T-helper 22 cell (primary cell): ENCODE measurements around the gene TMEM145.
"Not testable (repeated sequence)": the region's sequence is repeated elsewhere in the genome, so short reads cannot be mapped to it uniquely, and the experiment has no call there.

Experiments
- DNase-seq: peaks from one replicate; pipeline ENCODE4 v3.0.0-alpha.2; 2020; ENCODE audit warnings: low read depth

Gene TMEM145

DNA sequence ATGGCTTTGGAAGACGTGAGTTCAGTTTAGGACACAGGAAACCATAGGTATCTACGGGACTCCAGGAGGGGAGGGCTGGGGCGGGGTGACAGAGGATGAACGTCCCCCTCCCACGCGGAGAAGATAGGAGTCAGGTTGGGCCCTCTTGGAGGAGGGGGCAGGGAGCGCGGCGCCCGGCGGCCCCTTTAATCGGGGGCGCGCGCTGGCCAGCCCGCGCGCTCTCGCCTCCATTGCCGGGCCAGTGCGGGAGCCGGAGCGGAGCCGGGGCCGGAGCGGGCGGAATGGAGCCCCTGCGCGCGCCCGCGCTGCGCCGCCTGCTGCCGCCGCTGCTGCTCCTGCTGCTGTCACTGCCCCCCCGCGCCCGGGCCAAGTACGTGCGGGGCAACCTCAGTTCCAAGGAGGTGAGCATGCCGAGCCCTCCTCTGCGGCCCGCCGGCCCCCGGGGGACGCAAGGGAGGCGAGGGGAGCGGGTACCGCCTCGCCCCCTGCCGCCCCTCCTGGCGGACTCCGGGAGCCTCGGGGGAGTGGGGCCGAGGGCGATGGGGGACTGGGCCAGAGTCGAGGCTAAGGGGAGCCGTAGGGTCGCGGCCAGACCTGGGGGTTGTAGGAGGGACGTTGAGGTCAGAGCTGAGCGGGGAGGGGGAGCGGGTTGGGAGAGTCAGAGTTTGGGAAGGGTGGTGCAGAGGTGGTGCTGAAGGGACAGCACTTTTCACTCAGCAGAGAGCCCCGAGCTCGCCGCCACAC lies at the start of gene TMEM145:
Gene TMEM145, plus strand, starts transcription at position 214 of the 744 bp plus-strand sequence. Its CDS starts 68 bp downstream, at position 282.
- no peak for DNase-seq

DNA sequence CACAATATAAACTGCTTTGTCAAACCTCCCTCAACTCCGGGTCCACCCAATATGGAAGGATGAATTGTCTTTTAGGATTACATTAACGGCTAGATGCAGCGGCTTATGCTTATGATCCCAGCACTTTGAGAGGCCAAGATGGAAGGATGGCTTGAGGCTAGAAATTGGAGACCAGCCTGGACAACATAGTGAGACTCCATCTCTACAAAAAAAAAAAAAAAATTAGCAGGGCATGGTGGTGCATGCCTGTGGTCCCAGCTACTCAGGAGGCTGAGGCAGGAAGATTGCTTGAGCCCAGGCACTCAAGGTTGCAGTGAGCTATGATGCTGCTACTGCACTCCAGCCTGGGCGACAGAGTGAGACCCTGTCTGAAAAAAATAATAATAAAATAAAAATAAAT lies 47.0 kb upstream of the TMEM145 start:
- DNase-seq = not testable (repeated sequence)

DNA sequence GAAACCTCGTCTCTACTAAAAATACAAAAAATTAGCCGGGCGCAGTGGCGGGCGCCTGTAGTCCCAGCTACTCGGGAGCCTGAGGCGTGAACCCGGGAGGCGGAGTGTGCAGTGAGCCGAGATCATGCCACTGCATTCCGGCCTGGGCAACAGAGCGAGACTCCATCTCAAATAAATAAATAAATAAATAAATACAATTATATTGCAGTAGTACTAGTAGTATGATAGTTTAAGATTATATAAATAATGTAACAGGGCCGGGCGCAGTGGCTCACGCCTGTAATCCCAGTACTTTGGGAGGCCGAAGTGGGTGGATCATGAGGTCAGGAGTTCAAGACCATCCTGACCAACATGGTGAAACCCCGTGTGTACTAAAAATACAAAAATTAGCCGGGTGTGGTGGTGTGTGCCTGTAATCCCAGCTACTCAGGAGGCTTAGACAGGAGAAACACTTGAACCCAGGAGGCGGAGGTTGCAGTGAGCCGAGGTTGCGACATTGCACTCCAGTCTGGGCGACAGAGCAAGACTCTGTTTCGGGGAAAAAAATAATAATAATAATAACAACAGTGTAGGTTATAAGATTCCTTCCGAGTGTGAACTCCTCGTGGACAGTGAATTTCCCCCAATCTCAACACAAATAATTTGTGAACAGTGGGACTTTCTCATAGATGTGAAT lies 46.0 kb upstream of the TMEM145 start:
- DNase-seq = not testable (repeated sequence)

DNA sequence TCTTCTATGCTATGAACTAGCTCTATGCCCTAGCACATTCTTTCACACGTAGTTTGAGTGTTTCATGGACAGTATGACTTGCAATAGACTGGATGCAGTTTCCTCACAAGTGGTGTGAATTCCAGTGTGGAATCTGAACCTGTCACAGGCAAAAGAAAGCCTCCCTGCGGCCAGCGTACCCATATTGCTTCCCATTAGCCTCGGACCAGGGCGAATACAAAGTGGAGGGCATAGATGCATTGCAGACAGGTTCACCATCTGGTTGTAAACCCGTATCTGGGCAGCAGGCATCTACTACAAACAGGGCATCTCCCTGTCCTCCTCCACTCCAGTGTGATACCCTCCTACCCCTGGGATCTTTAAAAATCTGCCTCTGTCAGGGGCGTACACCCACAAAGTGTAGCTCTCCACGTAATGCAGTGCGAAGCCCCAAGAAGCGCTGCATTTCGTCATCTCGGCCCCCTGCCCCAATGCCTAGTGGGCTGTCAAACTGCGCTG lies 45.4 kb upstream of the TMEM145 start:
- DNase-seq = no peak

DNA sequence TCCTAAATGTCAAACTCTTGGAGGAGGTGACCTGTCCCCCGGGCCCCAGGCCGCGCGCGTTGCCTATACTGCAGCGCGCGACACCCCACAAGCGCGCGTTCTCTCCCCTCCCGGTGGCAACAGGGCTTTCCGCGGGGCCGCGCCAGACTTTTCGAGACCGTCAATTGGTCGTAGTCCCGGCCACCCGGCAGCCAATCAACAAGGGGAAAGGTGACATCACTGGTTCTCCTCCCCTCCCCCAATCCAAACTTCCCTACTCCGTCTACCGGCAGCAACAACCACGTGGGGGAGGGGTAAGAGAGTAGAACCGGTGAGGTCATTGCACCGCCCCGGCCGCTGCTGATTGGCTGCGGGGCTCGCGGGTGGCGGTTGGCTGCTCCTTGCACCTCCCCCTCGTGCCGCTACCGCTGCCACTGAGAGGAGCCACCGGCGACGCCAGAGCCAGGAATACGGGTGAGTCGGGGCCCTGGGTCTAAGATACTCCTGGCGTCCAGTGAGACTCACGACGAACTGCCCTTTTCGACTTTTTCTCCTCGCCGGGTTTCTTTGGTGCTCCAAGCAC lies 44.9 kb upstream of the TMEM145 start:
- DNase-seq = peak; percentile 99

DNA sequence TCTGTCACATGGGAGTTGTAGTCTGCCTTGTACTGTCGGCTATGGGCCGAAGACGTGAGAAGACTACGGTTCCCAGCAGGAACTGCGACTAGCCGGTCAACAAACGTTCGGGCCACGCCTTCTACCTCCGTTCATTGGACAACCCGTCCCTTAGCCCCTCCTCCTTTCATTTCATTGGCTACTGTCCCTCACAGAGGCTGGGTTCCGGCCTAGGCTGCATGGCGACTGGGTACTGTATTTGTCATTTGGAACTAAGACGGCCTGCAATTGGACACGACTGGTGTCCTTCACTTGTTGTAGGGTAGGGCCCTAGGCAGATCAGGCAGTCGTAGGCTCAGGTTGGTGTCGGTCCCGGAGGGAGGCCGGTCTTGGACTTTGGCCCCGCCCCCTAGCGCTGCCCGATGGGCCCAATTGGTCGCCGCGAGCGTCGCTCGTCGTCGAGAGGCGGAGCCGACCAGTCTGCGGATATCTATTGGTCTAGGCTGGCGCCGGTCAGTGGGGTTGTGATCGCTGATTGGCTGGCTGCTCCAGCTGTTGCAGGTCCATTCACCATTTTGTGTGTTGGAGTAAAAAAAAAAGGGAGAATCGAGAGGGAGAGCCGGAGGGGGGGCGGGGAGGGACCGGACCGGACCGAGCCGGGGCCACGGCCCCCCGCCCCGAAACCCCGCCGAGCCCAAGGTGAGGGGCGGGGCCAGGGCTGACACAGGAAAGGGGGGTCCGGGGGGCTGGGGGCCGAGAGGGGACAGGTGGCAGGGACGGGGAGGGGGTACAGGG lies 44.2 kb upstream of the TMEM145 start, which contains the start of gene CIC:
Gene CIC, plus strand, starts transcription at position 549 of the 774 bp plus-strand sequence. CDS start 2,532 bp downstream, outside the sequence.
- DNase-seq = peak; percentile 99

DNA sequence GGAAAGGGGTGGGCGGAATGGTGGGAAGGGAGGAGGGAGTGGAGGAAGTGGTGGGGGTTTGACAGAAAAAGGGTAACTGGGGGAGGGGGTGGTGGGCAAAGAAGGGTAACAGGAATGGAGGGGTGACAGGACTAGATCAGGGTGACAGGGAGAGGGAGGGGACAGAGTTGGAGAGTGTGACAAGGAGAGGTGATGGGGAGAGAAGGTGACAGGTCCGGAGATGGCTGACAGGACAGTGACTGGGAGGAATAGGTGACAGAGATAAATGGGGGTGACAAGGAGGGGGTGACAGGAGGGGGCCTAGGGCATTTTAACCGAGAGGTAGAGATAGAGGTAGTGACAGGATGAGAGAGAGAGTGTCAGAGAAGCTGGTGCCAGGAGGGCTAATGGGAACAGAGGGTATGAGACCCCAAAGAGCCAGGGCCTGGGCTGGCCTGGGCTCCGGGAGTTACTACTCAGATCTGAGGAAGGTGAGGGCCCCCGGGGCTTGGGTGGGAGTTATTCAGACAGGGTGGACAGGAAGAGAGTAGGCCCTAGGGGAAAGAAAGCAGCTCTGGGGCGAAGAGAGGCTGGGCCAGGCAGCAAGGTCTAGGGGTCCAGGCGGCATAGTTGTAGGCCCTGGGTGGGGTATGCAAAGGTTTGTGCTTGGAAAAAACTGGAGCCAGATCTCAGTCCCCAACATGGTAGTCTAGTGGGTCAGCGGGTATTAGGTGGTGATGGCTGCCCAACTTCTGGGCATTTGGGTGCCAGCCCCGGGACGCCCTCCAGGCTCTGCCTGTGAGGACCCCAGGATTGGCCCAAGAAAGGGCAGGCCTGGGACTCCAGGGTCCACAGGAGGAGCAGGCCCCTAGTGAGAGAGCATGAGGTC lies 43.4 kb upstream of the TMEM145 start:
- no peak for DNase-seq

DNA sequence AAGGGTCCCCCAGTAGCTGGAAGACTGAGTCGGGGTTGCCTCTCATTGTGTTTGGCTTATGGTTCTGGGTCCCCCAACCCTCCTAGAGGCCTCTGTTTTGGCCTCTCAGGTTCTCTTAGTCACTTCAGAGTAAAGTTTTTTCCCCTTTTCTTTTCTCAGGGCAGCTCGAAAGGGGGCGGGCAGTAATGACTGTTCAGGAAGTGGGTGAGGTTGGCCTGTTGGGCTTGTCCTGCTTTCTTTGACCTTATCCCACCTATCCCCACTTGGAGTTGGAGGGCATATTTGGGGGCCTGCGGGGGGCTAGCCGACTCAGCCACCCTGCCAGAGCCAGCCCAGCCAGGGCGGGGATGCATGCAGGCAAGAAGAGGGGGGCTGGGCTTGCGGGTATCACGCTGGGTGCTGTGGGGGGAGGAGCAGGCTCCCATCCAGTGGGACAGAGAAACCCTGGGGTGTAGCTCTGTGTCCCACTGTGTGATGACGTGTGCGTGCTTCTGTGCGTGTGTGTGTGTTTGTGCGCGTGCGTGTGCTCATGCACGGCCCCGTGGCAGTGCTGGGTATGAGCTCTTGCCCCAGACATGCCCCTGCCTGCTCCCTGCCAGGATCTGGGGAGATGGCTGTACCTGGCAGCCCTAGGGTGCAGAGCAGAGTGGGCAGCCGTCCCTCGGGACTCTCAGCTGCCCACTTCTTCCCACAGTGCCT lies 42.6 kb upstream of the TMEM145 start:
- peak; percentile 74 for DNase-seq

DNA sequence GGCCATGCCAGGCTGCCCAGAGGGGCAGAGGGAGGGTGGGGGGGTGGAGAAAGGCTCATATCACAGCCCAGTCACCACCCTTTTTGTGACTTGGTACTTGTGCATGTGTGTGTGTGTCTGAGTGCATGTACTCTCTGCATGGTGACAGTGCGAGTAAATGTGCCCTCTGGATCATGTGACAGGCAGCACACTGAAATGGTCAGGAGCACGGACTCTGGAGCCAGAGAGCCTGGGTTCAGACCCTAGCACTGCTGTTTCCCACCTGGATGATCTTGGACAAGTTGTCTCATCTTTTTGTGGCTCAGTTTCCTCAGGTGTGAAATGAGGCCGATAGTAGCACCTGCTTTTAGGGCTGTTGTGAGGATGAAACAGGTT lies 42.1 kb upstream of the TMEM145 start:
- DNase-seq = no peak

DNA sequence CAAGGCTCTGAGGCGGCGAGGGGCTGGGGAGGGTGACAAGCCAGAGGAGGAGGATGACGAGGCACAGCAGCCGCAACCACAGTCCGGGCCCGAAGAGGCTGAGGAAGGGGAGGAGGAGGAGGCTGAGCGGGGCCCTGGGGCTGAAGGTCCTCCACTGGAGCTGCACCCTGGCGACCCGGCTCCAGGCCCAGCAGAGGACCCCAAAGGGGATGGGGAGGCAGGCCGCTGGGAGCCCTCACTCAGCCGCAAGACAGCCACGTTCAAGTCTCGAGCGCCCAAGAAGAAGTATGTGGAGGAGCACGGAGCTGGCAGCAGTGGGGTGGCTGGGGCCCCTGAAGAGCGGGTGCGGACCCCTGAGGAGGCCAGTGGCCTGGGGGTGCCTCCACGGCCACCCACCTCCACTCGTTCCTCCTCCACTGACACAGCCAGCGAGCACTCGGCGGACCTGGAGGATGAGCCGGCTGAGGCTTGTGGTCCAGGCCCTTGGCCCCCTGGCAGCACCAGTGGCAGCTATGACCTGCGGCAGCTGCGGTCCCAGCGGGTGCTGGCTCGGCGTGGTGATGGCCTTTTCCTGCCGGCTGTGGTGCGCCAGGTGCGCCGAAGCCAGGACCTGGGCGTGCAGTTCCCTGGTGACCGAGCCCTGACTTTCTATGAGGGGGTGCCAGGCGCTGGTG lies 41.1 kb upstream of the TMEM145 start:
- no peak for DNase-seq

DNA sequence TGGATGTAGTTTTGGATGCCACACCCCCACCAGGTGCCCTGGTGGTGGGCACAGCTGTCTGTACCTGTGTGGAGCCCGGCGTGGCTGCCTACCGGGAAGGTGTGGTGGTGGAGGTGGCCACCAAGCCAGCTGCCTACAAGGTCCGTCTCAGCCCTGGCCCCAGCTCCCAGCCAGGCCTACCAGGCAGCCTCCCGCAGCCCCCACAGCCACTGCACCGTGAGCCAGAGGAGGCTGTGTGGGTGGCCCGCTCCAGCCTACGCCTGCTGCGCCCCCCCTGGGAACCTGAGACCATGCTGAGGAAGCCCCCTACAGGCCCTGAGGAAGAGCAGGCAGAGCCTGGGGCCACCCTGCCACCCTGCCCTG lies 40.6 kb upstream of the TMEM145 start:
- DNase-seq = no peak

DNA sequence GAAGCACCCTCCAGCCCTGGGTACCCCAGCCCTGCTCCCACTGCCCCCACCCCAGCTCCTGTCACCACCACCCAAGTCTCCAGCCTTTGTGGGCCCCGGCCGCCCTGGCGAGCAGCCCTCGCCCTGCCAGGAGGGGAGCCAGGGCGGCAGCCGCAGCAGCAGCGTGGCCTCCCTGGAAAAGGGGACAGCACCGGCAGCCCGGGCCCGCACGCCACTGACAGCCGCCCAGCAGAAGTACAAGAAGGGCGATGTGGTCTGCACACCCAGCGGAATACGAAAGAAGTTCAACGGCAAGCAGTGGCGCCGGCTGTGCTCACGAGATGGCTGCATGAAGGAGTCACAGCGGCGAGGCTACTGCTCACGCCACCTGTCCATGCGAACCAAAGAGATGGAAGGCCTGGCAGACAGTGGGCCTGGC lies 40.1 kb upstream of the TMEM145 start:
- DNase-seq = no peak

DNA sequence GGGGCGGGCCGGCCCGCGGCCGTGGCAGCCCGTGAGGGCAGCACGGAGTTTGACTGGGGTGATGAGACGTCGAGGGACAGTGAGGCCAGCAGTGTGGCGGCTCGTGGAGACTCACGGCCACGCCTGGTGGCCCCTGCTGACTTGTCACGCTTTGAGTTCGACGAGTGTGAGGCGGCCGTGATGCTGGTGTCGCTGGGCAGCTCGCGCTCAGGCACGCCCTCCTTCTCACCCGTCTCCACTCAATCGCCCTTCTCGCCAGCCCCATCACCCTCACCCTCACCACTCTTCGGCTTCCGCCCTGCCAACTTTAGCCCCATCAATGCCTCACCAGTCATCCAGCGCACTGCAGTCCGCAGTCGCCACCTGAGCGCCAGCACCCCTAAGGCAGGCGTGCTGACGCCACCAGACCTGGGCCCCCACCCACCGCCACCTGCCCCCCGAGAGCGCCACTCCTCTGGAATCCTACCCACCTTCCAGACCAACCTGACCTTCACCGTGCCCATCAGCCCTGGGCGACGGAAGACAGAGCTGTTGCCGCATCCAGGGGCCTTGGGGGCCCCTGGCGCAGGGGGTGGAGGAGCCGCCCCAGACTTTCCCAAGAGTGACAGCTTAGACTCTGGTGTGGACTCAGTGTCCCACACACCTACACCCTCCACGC lies 39.6 kb upstream of the TMEM145 start:
- no peak for DNase-seq

DNA sequence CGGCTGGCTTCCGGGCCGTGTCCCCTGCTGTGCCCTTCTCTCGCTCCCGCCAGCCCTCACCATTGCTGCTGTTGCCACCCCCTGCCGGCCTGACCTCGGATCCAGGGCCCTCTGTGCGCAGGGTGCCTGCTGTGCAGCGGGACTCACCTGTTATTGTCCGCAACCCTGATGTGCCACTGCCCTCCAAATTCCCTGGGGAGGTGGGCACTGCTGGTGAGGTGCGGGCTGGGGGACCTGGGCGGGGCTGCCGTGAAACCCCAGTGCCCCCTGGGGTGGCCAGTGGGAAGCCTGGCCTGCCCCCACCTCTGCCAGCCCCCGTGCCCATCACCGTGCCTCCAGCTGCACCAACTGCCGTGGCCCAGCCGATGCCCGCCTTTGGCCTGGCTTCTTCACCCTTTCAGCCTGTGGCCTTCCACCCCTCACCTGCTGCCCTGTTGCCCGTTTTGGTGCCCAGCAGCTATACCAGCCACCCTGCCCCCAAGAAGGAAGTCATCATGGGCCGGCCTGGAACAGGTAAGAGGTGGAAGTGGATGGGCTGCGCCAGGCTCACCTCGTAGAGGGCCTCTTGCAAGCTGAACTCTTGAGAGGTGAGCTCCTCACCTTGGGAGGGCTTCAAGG lies 38.9 kb upstream of the TMEM145 start:
- no peak for DNase-seq

DNA sequence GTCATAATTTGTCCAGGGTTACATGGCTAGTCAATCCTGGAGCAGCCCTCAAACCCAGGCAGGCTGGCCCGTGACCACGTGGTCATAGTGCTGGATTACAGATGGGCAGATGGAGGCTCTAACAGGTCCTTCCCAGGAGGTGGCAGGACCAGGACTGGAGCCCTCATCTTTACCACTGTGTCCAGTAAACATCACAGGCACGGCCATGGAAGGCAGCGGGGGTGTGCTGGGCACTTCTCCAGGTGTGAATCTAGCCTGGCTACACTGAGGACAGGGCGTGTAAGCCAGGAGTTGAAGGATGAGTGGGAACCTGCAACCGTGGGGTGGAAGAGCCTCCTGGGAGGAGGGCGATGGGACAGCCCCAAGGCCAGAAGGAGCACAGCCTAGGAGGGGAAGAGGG lies 38.0 kb upstream of the TMEM145 start:
- DNase-seq = no peak

DNA sequence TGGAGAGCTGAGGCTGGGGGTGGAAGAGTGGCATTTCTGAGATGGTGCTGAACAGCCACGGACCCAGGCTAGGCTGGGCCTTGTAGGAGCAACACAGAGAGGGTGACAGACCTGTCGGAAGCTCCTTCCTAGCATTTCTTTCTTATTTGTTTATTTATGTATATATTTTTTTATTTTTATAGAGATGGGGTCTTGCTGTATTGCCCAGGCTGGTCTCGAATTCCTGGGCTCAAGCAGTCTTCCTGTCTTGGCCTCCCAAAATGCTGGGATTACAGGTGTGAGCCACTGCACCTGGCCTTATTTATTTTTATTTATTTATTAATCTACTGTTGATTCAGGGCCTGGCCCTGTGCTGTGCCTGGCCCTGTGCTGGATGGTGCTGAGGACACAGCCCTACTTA lies 37.6 kb upstream of the TMEM145 start:
- DNase-seq = no peak

DNA sequence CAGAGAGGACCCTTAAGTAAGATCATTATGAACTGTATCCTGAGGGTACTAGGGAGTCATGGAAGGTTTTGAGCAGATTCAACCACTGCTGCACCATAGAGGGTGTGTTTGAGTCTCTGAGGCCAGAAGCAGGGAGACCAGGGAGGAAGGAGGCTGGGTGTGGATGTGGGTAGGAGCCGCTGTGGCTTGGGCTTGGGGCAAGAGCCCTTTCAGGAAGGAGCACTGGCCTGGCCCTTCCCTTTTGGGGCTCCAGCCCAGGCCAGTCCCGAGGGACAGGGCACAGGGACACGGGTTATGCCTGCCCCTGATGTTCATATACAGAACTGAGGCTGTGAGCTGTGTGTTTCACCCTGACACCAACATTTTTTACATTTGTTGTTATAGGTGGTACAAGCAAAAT lies 36.8 kb upstream of the TMEM145 start:
- no peak for DNase-seq

DNA sequence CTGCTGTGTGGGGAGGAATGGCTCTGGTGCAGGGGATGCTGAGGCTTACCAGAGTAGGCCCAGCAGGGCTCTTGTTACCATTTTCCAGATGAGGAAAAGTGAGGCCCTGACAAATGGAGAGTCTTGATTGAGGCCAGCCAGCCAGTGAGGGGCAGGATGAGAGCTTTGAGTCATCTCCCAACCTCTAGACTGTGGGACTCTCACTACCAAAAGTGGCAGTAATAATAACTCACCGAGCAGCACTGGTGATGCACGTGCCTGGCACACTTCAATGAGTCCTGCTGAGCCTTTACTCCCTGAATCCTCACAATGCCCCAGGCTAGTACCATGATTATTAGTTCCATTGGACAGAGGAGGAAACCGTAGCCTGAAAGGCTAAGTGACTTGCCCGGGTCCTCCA lies 36.3 kb upstream of the TMEM145 start:
- no peak for DNase-seq

DNA sequence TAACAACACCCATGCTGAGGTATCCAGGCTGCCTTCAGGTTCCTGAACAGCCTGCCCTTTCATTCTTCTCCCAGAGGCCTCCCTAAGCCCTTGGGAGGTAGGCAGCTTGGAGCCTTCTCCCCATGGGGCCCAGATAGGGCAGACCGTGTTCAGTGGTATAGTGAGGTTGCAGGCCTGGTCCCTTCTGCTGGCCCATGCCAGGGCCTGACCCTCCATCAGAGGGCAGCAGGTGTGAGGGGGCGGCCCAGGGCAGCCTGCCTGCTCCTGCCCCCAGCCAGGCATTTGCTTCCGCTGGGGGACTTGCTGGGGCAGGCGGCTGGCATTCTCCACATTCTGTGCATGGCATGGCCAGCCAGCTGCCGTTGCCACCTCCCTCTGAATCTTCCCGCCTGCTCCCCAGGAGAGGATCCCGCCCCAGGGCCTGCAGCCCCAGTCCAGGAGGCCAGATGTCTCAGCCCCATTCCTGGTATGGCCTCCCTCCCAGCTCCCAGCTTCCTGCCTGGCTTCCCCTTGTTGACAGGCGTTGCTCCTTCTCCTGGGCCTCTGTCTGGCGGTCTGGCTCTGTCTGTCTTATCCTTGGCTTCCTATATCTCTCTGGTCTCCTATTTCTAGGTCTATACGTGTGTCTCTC lies 35.2 kb upstream of the TMEM145 start:
- no peak for DNase-seq
